Activated CD4-positive, alpha-beta T cell treated with anti-CD3 and anti-CD28 coated beads for 4 hours (primary cell): ENCODE data around the gene PLEKHG5.
"Not testable (repeated sequence)": the region's sequence is repeated elsewhere in the genome, so short reads cannot be mapped to it uniquely, and the experiment has no call there.

Source experiments
- DNase-seq, 2 donors: peaks; one replicate each; pipeline ENCODE4 v3.0.0-alpha.2; 2020

Gene PLEKHG5

GRCh38 chr1:6495540-6496364, 4.3 kb upstream of the PLEKHG5 start:
- no peak for DNase-seq

- DNase-seq, result no peak
These were observed 3.6 kb upstream of the PLEKHG5 start for GRCh38 chr1:6495041-6495441.

GRCh38 chr1:6494627-6495026, 3.2 kb upstream of the PLEKHG5 start:
- DNase-seq, result no peak

GRCh38 chr1:6493834-6494223, 2.4 kb upstream of the PLEKHG5 start:
- not testable (repeated sequence) for DNase-seq

GRCh38 chr1:6491966-6492365, 499 bp upstream of the PLEKHG5 start:
- no peak for DNase-seq

- DNase-seq, result no peak
These were observed 402 bp downstream of the PLEKHG5 start for GRCh38 chr1:6491081-6491449.

- DNase-seq, result peak; percentile 38 to 57
These were observed 1.0 kb downstream of the PLEKHG5 start for GRCh38 chr1:6490181-6491080.

- DNase-seq, result peak; percentile 73
These were observed 1.7 kb downstream of the PLEKHG5 start for GRCh38 chr1:6489799-6490180.

GRCh38 chr1:6489383-6489765, 2.1 kb downstream of the PLEKHG5 start:
- no peak for DNase-seq

GRCh38 chr1:6488602-6489382, 2.7 kb downstream of the PLEKHG5 start:
- DNase-seq, result no peak

GRCh38 chr1:6487804-6488484, 3.5 kb downstream of the PLEKHG5 start:
- no peak for DNase-seq

- peak; percentile 87 to 90 for DNase-seq
These were observed 4.9 kb downstream of the PLEKHG5 start for GRCh38 chr1:6486433-6487011.

- no peak for DNase-seq
These were observed 6.0 kb downstream of the PLEKHG5 start for GRCh38 chr1:6485168-6486101.

- no peak for DNase-seq
These were observed 6.7 kb downstream of the PLEKHG5 start for GRCh38 chr1:6484826-6485167.

GRCh38 chr1:6483761-6484117, 7.7 kb downstream of the PLEKHG5 start:
- DNase-seq, result no peak

- DNase-seq, result no peak
These were observed 8.3 kb downstream of the PLEKHG5 start for GRCh38 chr1:6483017-6483760.

- DNase-seq, result no peak
These were observed 9.6 kb downstream of the PLEKHG5 start for GRCh38 chr1:6481820-6482219.

- DNase-seq, result no peak
These were observed 14.2 kb downstream of the PLEKHG5 start for GRCh38 chr1:6477039-6477820.

- DNase-seq, result no peak
These were observed 15.0 kb downstream of the PLEKHG5 start for GRCh38 chr1:6476483-6476882.
